K562 (cell line): ENCODE results near the gene ZDHHC14.

Source experiments
- CEBPB ChIP-seq: fragments of 450-650 bp; IDR thresholded peaks from 2 replicates; pipeline ENCODE4 v1.6.1; 2016; ENCODE audit warnings: missing genetic modification characterization, missing compliant biosample characterization
- CHD2 ChIP-seq: IDR thresholded peaks from 2 replicates; pipeline ENCODE4 v1.6.1; 2011; ENCODE audit warnings: low read depth, low read length
- CTCF ChIP-seq, 3 experiments: IDR thresholded peaks in 2 of 3; conservative IDR thresholded peaks in 1 of 3; 2 replicates each; pipeline ENCODE4 v1.5.1; 2011 to 2012; ENCODE audit warnings: low read length in 3 of 3, mild to moderate bottlenecking in 3 of 3, control low read depth in 2 of 3, improper control_type of control experiment in 1 of 3, inconsistent platforms in 1 of 3, low read depth in 1 of 3, mixed read lengths in 1 of 3, moderate library complexity in 1 of 3; ENCODE audit not compliant: insufficient read depth in 2 of 3
- FOSL1 ChIP-seq: fragments of 200-800 bp; sonication (Bioruptor generic); conservative IDR thresholded peaks from 2 replicates; pipeline ENCODE4 v1.6.1; 2016; ENCODE audit warnings: missing genetic modification characterization, missing compliant biosample characterization
- HCFC1 ChIP-seq: IDR thresholded peaks from 2 replicates; pipeline ENCODE4 v1.6.1; 2012; ENCODE audit warnings: low read depth, low read length, improper control_type of control experiment
- NFYB ChIP-seq: IDR thresholded peaks from 2 replicates; pipeline ENCODE4 v1.6.1; 2011; ENCODE audit warnings: mild to moderate bottlenecking, moderate library complexity; ENCODE audit not compliant: insufficient read length; ENCODE audit errors: extremely low read depth
- PML ChIP-seq: IDR thresholded peaks from 2 replicates; pipeline ENCODE4 v1.6.1; 2012; ENCODE audit warnings: low read length, inconsistent platforms
- SMAD3 ChIP-seq: fragments of 450-650 bp; formaldehyde crosslinking; conservative IDR thresholded peaks from 2 replicates; pipeline ENCODE4 v1.4.0; 2020; ENCODE audit warnings: mild to moderate bottlenecking
- SNRNP70 ChIP-seq: fragments of 200-400 bp; formaldehyde crosslinking; optimal IDR thresholded peaks from 2 replicates; pipeline ENCODE3; 2017; ENCODE audit warnings: low read depth, low read length
- THRA ChIP-seq: fragments of 450-650 bp; IDR thresholded peaks from 2 replicates; pipeline ENCODE4 v1.6.1; 2017; ENCODE audit warnings: mild to moderate bottlenecking, moderate library complexity
- ZNF347 ChIP-seq: fragments of 450-650 bp; formaldehyde crosslinking; IDR thresholded peaks from 2 replicates; pipeline ENCODE4 v1.4.0; 2020; ENCODE audit warnings: low read depth, mild to moderate bottlenecking, moderate library complexity
- TF ChIP-seq, protein P1 (sequence below): fragments of 150-350 bp; IDR thresholded peaks from 2 replicates; pipeline ENCODE4 v1.6.1; 2014; ENCODE audit warnings: low read depth, mild to moderate bottlenecking, low read length, borderline replicate concordance
- TF ChIP-seq, protein P2 (sequence below): fragments of 250-450 bp; sonication (Bioruptor Pico); IDR thresholded peaks from 2 replicates; pipeline ENCODE4 v1.9.0; 2021; ENCODE audit warnings: mild to moderate bottlenecking, inconsistent platforms

DNA sequence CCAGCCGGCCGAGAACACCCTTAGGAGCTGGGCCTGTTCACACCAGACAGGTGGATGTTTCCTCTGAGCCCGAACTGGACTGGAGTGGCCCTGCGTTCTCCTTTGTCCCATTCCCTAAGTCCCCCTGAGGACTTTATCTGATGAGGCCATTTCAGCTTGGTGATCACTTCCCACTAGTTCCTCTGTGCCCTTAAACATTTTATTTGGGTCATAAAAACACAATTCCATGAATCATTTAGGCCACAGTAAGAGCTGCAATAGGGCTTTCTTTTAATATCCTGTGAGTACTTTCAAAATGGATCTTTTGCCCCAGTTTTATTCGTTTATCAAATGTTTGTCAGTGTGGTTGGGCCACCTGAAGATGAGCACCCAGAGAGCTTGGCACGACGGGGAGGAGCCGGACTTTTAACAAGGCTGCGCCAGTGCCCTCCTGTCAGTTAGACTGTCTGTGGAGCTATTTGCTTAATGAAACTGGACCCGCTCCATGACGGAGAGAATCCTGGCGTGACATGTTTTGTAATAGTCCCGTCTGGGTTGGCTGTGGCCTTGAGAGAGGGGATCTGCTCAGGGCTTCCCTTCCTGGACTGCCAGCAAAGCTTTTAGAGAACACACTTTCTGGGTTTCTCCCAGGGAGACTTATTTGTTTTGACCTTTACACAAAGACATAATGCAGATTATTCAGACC, 53.5 kb downstream of the ZDHHC14 start:
- TF ChIP-seq FOSL1 (tag) (no peak), CEBPB (tag) (no peak), CTCF (IDR thresholded peaks at IDR 0.05 in 2 of 3, conservative IDR thresholded peaks at IDR 0.05 in 1 of 3; ENCODE audit: insufficient read depth in 2 of 3, low read depth in 1 of 3, low read length in 3 of 3) (no peak), SNRNP70 (no peak), THRA (no peak), HCFC1 (no peak), ZNF347 (no peak), PML (no peak), NFYB (no peak), CHD2 (no peak), SMAD3 (CRISPR knock-in tag) (no peak)
- TF ChIP-seq, protein P1, sequence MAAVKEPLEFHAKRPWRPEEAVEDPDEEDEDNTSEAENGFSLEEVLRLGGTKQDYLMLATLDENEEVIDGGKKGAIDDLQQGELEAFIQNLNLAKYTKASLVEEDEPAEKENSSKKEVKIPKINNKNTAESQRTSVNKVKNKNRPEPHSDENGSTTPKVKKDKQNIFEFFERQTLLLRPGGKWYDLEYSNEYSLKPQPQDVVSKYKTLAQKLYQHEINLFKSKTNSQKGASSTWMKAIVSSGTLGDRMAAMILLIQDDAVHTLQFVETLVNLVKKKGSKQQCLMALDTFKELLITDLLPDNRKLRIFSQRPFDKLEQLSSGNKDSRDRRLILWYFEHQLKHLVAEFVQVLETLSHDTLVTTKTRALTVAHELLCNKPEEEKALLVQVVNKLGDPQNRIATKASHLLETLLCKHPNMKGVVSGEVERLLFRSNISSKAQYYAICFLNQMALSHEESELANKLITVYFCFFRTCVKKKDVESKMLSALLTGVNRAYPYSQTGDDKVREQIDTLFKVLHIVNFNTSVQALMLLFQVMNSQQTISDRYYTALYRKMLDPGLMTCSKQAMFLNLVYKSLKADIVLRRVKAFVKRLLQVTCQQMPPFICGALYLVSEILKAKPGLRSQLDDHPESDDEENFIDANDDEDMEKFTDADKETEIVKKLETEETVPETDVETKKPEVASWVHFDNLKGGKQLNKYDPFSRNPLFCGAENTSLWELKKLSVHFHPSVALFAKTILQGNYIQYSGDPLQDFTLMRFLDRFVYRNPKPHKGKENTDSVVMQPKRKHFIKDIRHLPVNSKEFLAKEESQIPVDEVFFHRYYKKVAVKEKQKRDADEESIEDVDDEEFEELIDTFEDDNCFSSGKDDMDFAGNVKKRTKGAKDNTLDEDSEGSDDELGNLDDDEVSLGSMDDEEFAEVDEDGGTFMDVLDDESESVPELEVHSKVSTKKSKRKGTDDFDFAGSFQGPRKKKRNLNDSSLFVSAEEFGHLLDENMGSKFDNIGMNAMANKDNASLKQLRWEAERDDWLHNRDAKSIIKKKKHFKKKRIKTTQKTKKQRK, result no peak
- TF ChIP-seq, protein P2, sequence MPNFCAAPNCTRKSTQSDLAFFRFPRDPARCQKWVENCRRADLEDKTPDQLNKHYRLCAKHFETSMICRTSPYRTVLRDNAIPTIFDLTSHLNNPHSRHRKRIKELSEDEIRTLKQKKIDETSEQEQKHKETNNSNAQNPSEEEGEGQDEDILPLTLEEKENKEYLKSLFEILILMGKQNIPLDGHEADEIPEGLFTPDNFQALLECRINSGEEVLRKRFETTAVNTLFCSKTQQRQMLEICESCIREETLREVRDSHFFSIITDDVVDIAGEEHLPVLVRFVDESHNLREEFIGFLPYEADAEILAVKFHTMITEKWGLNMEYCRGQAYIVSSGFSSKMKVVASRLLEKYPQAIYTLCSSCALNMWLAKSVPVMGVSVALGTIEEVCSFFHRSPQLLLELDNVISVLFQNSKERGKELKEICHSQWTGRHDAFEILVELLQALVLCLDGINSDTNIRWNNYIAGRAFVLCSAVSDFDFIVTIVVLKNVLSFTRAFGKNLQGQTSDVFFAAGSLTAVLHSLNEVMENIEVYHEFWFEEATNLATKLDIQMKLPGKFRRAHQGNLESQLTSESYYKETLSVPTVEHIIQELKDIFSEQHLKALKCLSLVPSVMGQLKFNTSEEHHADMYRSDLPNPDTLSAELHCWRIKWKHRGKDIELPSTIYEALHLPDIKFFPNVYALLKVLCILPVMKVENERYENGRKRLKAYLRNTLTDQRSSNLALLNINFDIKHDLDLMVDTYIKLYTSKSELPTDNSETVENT (CRISPR knock-in tag), result no peak
